ENCODE measurements around the gene KCNQ2. TPM values are rescaled to one million over a fixed set of nuclear protein-coding genes. Genes with fewer than 3 reads are reported as not detected.
"Not testable (repeated sequence)": the region's sequence is repeated elsewhere in the genome, so short reads cannot be mapped to it uniquely, and the experiment has no call there.

Gene KCNQ2
- total RNA-seq, 2 donors from 2014 or later: 0.46 to 35.6 TPM

GRCh38 chr20:63382551-63383300 lies 89.7 kb downstream of the KCNQ2 start:
- Histone ChIP-seq H3K4me1 (replicated peaks) (no peaks in the 10 kb centered on the region), H3K36me3 (no peaks in the 10 kb centered on the region), H3K9me3 (no peaks in the 10 kb centered on the region), H3K27me3 (replicated peaks; ENCODE audit: insufficient read depth) (peaks cover 14% of the 10 kb centered on the region), H3K27ac (no peak overlapping the region), H3K4me3 (no peak overlapping the region)
- intact Hi-C loops (cut with DNase I): no loop called here
- TF ChIP-seq POLR2AphosphoS5 (IDR thresholded peaks at IDR 0.05): no peak
- no peak for TF ChIP-seq CTCF (IDR thresholded peaks at IDR 0.05)
- no peak for TF ChIP-seq POLR2A (IDR thresholded peaks at IDR 0.05)
- WGBS: 60% methylated on average over 17 of the region's 17 CpGs
- no peak for DNase-seq (ENCODE audit: low spot score)

- no peaks in the 10 kb centered on the region for H3K4me1 ChIP-seq (replicated peaks)
- H3K4me3 ChIP-seq: no peak overlapping the region
- no peak for DNase-seq (ENCODE audit: low spot score)
- TF ChIP-seq POLR2AphosphoS5 (IDR thresholded peaks at IDR 0.05) (no peak), CTCF (IDR thresholded peaks at IDR 0.05) (peak; percentile 84 to 90 (median 88))
- H3K9me3 ChIP-seq: no peaks in the 10 kb centered on the region
- no peaks in the 10 kb centered on the region for H3K36me3 ChIP-seq
- no peak overlapping the region for H3K27ac ChIP-seq
- intact Hi-C loops (cut with DNase I): loop anchor here (2.0 kb wide), 1 partner anchor 71 kb away; no protein-coding TSS in a partner anchor
- H3K27me3 ChIP-seq (replicated peaks; ENCODE audit: insufficient read depth): peaks cover 19% of the 10 kb centered on the region
- WGBS: 25% methylated on average over 19 of the region's 22 CpGs
These were observed 90.5 kb downstream of the KCNQ2 start for GRCh38 chr20:63381781-63382431.

GRCh38 chr20:63380346-63380870 lies 92.0 kb downstream of the KCNQ2 start:
- WGBS: 96% methylated on average over 15 of the region's 21 CpGs
- H3K36me3 ChIP-seq: no peaks in the 10 kb centered on the region
- no peak overlapping the region for H3K27ac ChIP-seq
- no peaks in the 10 kb centered on the region for H3K9me3 ChIP-seq
- H3K4me3 ChIP-seq: no peak overlapping the region
- intact Hi-C loops (cut with DNase I): loop anchor here (2.0 kb wide), 1 partner anchor 70 kb away; no protein-coding TSS in a partner anchor
- TF ChIP-seq POLR2A (IDR thresholded peaks at IDR 0.05) (no peak), CTCF (IDR thresholded peaks at IDR 0.05) (no peak), POLR2AphosphoS5 (IDR thresholded peaks at IDR 0.05) (no peak)
- H3K4me1 ChIP-seq (replicated peaks): no peaks in the 10 kb centered on the region
- DNase-seq (ENCODE audit: low spot score): no peak
- peaks cover 26% of the 10 kb centered on the region for H3K27me3 ChIP-seq (replicated peaks; ENCODE audit: insufficient read depth)

GRCh38 chr20:63379872-63380271 lies 92.6 kb downstream of the KCNQ2 start:
- not testable (repeated sequence) for H3K4me3 ChIP-seq; H3K9me3 ChIP-seq; H3K27ac ChIP-seq; H3K36me3 ChIP-seq; H3K4me1 ChIP-seq (replicated peaks); DNase-seq (ENCODE audit: low spot score)
- WGBS: 85% methylated on average over 9 of the region's 9 CpGs
- peaks cover 29% of the 10 kb centered on the region for H3K27me3 ChIP-seq (replicated peaks; ENCODE audit: insufficient read depth)
- intact Hi-C loops (cut with DNase I): loop anchor here (2.0 kb wide), 1 partner anchor 69 kb away; no protein-coding TSS in a partner anchor

GRCh38 chr20:63379296-63379695 lies 93.2 kb downstream of the KCNQ2 start:
- Histone ChIP-seq H3K9me3 (no peaks in the 10 kb centered on the region), H3K4me1 (replicated peaks) (no peaks in the 10 kb centered on the region), H3K27ac (no peak overlapping the region), H3K27me3 (replicated peaks; ENCODE audit: insufficient read depth) (peaks cover 29% of the 10 kb centered on the region), H3K36me3 (no peaks in the 10 kb centered on the region), H3K4me3 (no peak overlapping the region)
- TF ChIP-seq POLR2AphosphoS5 (IDR thresholded peaks at IDR 0.05) (no peak), POLR2A (IDR thresholded peaks at IDR 0.05) (no peak), CTCF (IDR thresholded peaks at IDR 0.05) (no peak)
- 74% methylated on average over 10 of the region's 11 CpGs for WGBS
- intact Hi-C loops (cut with DNase I): no loop called here
- DNase-seq (ENCODE audit: low spot score): no peak

Data from prostate gland (tissue), 2 donors.